PC-9 (cell line): Measurements from ENCODE around the gene MRPL1. TPM values are rescaled to one million over a fixed set of nuclear protein-coding genes. Genes with fewer than 3 reads are reported as not detected.

Source experiments
- BruUV-seq: library from RNA; stranded (reverse); fragments of 400-500 nt; replicated peaks from 2 replicates; lab custom pipeline; 2021; lab: Mats Ljungman, UMichigan
- CTCF ChIA-PET: fragments of 300-600 bp; sonication (Branson Sonifier 250); formaldehyde crosslinking; loops from one replicate; lab custom pipeline; 2022; ENCODE audit warnings: antibody characterized with exemption; lab: Charles Lee
- POLR2A ChIA-PET: fragments of 300-600 bp; sonication (Branson Sonifier 250); formaldehyde crosslinking; loops from one replicate; lab custom pipeline; 2022; ENCODE audit warnings: antibody characterized with exemption; ENCODE audit not compliant: unreplicated experiment; lab: Charles Lee
- DNase-seq, 2 experiments: peaks; one replicate each; pipeline versions ENCODE4 v3.0.0 to v3.0.0-alpha.2; 2015 to 2022; ENCODE audit warnings: mixed read lengths in 1 of 2
- H2AFZ ChIP-seq: fragments of 200-600 bp; sonication (generic); 2 replicates; pipeline ENCODE4 v1.8.1; 2017; ENCODE audit warnings: antibody characterized with exemption
- H3F3A ChIP-seq: fragments of 200-600 bp; sonication (generic); 2 replicates; pipeline ENCODE4 v1.8.1; 2017; ENCODE audit warnings: antibody characterized with exemption, mild to moderate bottlenecking, low read depth; ENCODE audit not compliant: insufficient read depth
- H3K27ac ChIP-seq: fragments of 200-600 bp; sonication (generic); 2 replicates; pipeline ENCODE4 v1.6.1; 2016; ENCODE audit warnings: mixed run types
- H3K27me3 ChIP-seq: fragments of 200-600 bp; sonication (generic); 2 replicates; pipeline ENCODE4 v1.6.1; 2016; ENCODE audit warnings: low read depth, mixed run types; ENCODE audit not compliant: insufficient read depth
- H3K36me3 ChIP-seq: fragments of 200-600 bp; sonication (generic); 2 replicates; pipeline ENCODE4 v1.6.1; 2016; ENCODE audit warnings: low read depth, mixed run types
- H3K4me1 ChIP-seq: fragments of 200-600 bp; sonication (generic); replicated peaks from 2 replicates; pipeline ENCODE4 v1.6.1; 2016; ENCODE audit warnings: mixed run types; ENCODE audit not compliant: insufficient read depth
- H3K4me2 ChIP-seq: fragments of 200-600 bp; sonication (generic); 2 replicates; pipeline ENCODE4 v1.6.1; 2017; ENCODE audit warnings: mixed run types
- H3K4me3 ChIP-seq: fragments of 200-600 bp; sonication (generic); 2 replicates; pipeline ENCODE4 v1.6.1; 2016; ENCODE audit warnings: mixed run types
- H3K79me2 ChIP-seq: fragments of 200-600 bp; sonication (generic); 2 replicates; pipeline ENCODE4 v1.6.1; 2017; ENCODE audit warnings: low read depth, mixed run types
- H3K9me2 ChIP-seq: fragments of 200-600 bp; sonication (generic); 2 replicates; pipeline ENCODE4 v1.8.1; 2017; ENCODE audit warnings: mild to moderate bottlenecking; ENCODE audit not compliant: insufficient read depth
- H3K9me3 ChIP-seq: fragments of 200-600 bp; sonication (generic); 2 replicates; pipeline ENCODE4 v1.8.1; 2016; ENCODE audit warnings: low read depth; ENCODE audit not compliant: insufficient read depth
- H4K20me1 ChIP-seq: fragments of 200-600 bp; sonication (generic); 2 replicates; pipeline ENCODE4 v1.8.1; 2017; ENCODE audit not compliant: insufficient read depth
- CTCF ChIP-seq: fragments of 200-600 bp; sonication (generic); conservative IDR thresholded peaks from 2 replicates; pipeline ENCODE4 v1.6.1; 2017; ENCODE audit warnings: mixed run types, antibody characterized with exemption, mild to moderate bottlenecking, moderate library complexity
- EZH2 ChIP-seq: fragments of 200-600 bp; sonication (generic); IDR thresholded peaks from 2 replicates; pipeline ENCODE4 v1.8.0; 2017; ENCODE audit warnings: antibody characterized with exemption, low read depth
- intact Hi-C: fragments of 100-400 bp; cut with micrococcal nuclease; formaldehyde crosslinking; loops from one replicate; pipeline ENCODE4 v1.10.0; 2022; ENCODE audit not compliant: unreplicated experiment
- total RNA-seq: library from RNA; stranded (reverse); gene quantifications from 2 replicates; pipeline ENCODE4 v1.2.3, GENCODE V29; 2021

The MRPL1 gene
- total RNA-seq, 1 experiment from 2014 or later: 20.3 TPM

GRCh38 chr4:77819843-77820648 lies 42.6 kb upstream of the MRPL1 start:
- Histone ChIP-seq H3K4me2 (peak overlapping the region; percentile 88), H3K27me3 (no peaks in the 10 kb centered on the region), H3K9me3 (no peaks in the 10 kb centered on the region), H3K4me1 (peaks cover 19% of the 10 kb centered on the region), H3K4me3 (peak overlapping the region; percentile 90), H4K20me1 (no peaks in the 10 kb centered on the region; the same call in 1 of the 2 replicates), H3F3A (peaks cover 24% of the 10 kb centered on the region), H3K27ac (peak overlapping the region; percentile 64), H3K79me2 (peaks cover 32% of the 10 kb centered on the region), H2AFZ (peak overlapping the region; percentile 99), H3K36me3 (no peaks in the 10 kb centered on the region), H3K9me2 (no peaks in the 10 kb centered on the region)
- intact Hi-C loops: loop anchor here (2.0 kb wide), 1 partner anchor 43 kb away; the partner anchor contains the start of gene MRPL1
- POLR2A ChIA-PET: interaction anchor here (0.6 to 0.7 kb wide), 2 partner anchors 35 to 617 kb away, joined by 3 read pairs; no protein-coding TSS in a partner anchor
- peak; percentile 56 to 80 for DNase-seq
- BruUV-seq: TSS peak; percentile 31
- no peak for TF ChIP-seq EZH2
- no peak for TF ChIP-seq CTCF
- CTCF ChIA-PET: no interaction called here

- no peaks in the 10 kb centered on the region for H3K36me3 ChIP-seq
- peak overlapping the region; percentile 90 for H3K4me3 ChIP-seq
- peak overlapping the region; percentile 64 for H3K27ac ChIP-seq
- H3K9me2 ChIP-seq: no peaks in the 10 kb centered on the region
- POLR2A ChIA-PET: interaction anchor here (0.6 kb wide), 1 partner anchor 29 kb away, joined by 3 read pairs; no protein-coding TSS in a partner anchor
- CTCF ChIA-PET: no interaction called here
- H4K20me1 ChIP-seq: no peaks in the 10 kb centered on the region; the same call in 1 of the 2 replicates
- H2AFZ ChIP-seq: peak overlapping the region; percentile 99
- intact Hi-C loops: no loop called here
- peak overlapping the region; percentile 88 for H3K4me2 ChIP-seq
- no peaks in the 10 kb centered on the region for H3K27me3 ChIP-seq
- peaks cover 24% of the 10 kb centered on the region for H3F3A ChIP-seq
- H3K9me3 ChIP-seq: no peaks in the 10 kb centered on the region
- TSS peak; percentile 87 for BruUV-seq
- peaks cover 23% of the 10 kb centered on the region for H3K79me2 ChIP-seq
- no peak for DNase-seq
- no peak for TF ChIP-seq EZH2
- no peak for TF ChIP-seq CTCF
- peaks cover 19% of the 10 kb centered on the region for H3K4me1 ChIP-seq
Measured at GRCh38 chr4:77820649-77821561, 41.7 kb upstream of the MRPL1 start.

- POLR2A ChIA-PET: no interaction called here
- H3K27me3 ChIP-seq: no peaks in the 10 kb centered on the region
- no TSS peak for BruUV-seq
- no peak overlapping the region for H3K4me3 ChIP-seq
- no peaks in the 10 kb centered on the region for H3K36me3 ChIP-seq
- CTCF ChIA-PET: no interaction called here
- peaks cover 17% of the 10 kb centered on the region for H3K4me1 ChIP-seq
- no peaks in the 10 kb centered on the region for H3K9me2 ChIP-seq
- H3K79me2 ChIP-seq: peaks cover 15% of the 10 kb centered on the region
- H3F3A ChIP-seq: peaks cover 24% of the 10 kb centered on the region
- no peak overlapping the region for H3K4me2 ChIP-seq
- no peak overlapping the region for H2AFZ ChIP-seq
- no peak overlapping the region for H3K27ac ChIP-seq
- TF ChIP-seq EZH2 (no peak), CTCF (no peak)
- intact Hi-C loops: no loop called here
- no peaks in the 10 kb centered on the region for H3K9me3 ChIP-seq
- DNase-seq: no peak
- H4K20me1 ChIP-seq: no peaks in the 10 kb centered on the region; the same call in 1 of the 2 replicates
Measured at GRCh38 chr4:77821775-77822174, 40.9 kb upstream of the MRPL1 start.
